H1 (cell line): ENCODE results near the gene C5orf58. TPM values are rescaled to one million over a fixed set of nuclear protein-coding genes. Genes with fewer than 3 reads are reported as not detected.

Experiments
- CTCF ChIA-PET: fragments of 300-600 bp; sonication (Branson Sonifier 250); formaldehyde crosslinking; loops from one replicate; lab custom pipeline; 2021; ENCODE audit not compliant: partially characterized antibody; lab: Charles Lee
- POLR2A ChIA-PET: fragments of 300-600 bp; sonication (Branson Sonifier 250); formaldehyde crosslinking; loops from one replicate; lab custom pipeline; 2021; ENCODE audit warnings: inconsistent platforms; ENCODE audit not compliant: partially characterized antibody; lab: Charles Lee
- DNase-seq, 2 experiments: peaks; one replicate each; pipeline versions ENCODE4 v3.0.0 to v3.0.0-alpha.2; 2010 to 2022; ENCODE audit warnings: low spot score in 2 of 2, low read depth in 1 of 2, mixed read lengths in 1 of 2
- FAIRE-seq: peaks from 2 replicates; lab custom pipeline; 2011; peaks lifted over from hg19 to GRCh38; lab: Jason Lieb, UNC
- H2AFZ ChIP-seq: 2 replicates; pipeline ENCODE4 v1.8.1; 2012; ENCODE audit warnings: low read length, inconsistent platforms
- H2AK5ac ChIP-seq: 2 replicates; pipeline ENCODE4 v1.6.1; 2013; ENCODE audit warnings: low read depth, low read length
- H2BK120ac ChIP-seq: replicated peaks from 2 replicates; pipeline ENCODE3; 2013; ENCODE audit warnings: low read depth, low read length, inconsistent platforms
- H2BK12ac ChIP-seq: 2 replicates; pipeline ENCODE4 v1.6.1; 2013; ENCODE audit warnings: low read depth, low read length
- H2BK15ac ChIP-seq: 2 replicates; pipeline ENCODE4 v1.6.1; 2013; ENCODE audit warnings: low read length
- H2BK20ac ChIP-seq: 2 replicates; pipeline ENCODE4 v1.6.1; 2013; ENCODE audit warnings: low read length
- H2BK5ac ChIP-seq: 2 replicates; pipeline ENCODE4 v1.6.1; 2013; ENCODE audit warnings: low read depth, low read length
- H3K14ac ChIP-seq: 2 replicates; pipeline ENCODE4 v1.6.1; 2013; ENCODE audit warnings: inconsistent platforms; ENCODE audit not compliant: insufficient read length
- H3K18ac ChIP-seq: 2 replicates; pipeline ENCODE4 v1.6.1; 2013; ENCODE audit warnings: low read length; ENCODE audit errors: extremely low read depth
- H3K23ac ChIP-seq: 2 replicates; pipeline ENCODE4 v1.6.1; 2013; ENCODE audit warnings: inconsistent platforms; ENCODE audit not compliant: insufficient read length
- H3K23me2 ChIP-seq: 2 replicates; pipeline ENCODE4 v1.6.1; 2013; ENCODE audit warnings: low read depth, low read length
- H3K27ac ChIP-seq: 2 replicates; pipeline ENCODE4 v1.6.1; 2011; ENCODE audit warnings: low read depth, low read length, inconsistent platforms
- H3K27me3 ChIP-seq, 4 experiments: replicated peaks in 1 of 4; 1 replicate in 1 of 4; 2 replicates in 3 of 4; pipeline versions ENCODE4 v1.6.1 to v1.8.1; 2011 to 2013; ENCODE audit warnings: low read length in 3 of 4, mild to moderate bottlenecking in 3 of 4, inconsistent platforms in 2 of 4, mixed read lengths in 2 of 4, moderate library complexity in 1 of 4; ENCODE audit not compliant: control insufficient read depth in 3 of 4, insufficient read depth in 3 of 4; ENCODE audit errors: extremely low read depth in 1 of 4
- H3K36me3 ChIP-seq, 4 experiments: 2 replicates each; pipeline versions ENCODE4 v1.6.1 to v1.8.1; 2011 to 2013; ENCODE audit warnings: mild to moderate bottlenecking in 4 of 4, low read length in 3 of 4, moderate library complexity in 2 of 4, control low read depth in 1 of 4, inconsistent platforms in 1 of 4; ENCODE audit not compliant: insufficient read depth in 4 of 4, control insufficient read depth in 2 of 4
- H3K4ac ChIP-seq: replicated peaks from 2 replicates; pipeline ENCODE3; 2013; ENCODE audit warnings: low read length, low read depth, mixed read lengths, inconsistent platforms; ENCODE audit not compliant: insufficient read length
- H3K4me1 ChIP-seq, 4 experiments: replicated peaks in 1 of 4; 1 replicate in 1 of 4; 2 replicates in 3 of 4; pipeline versions ENCODE4 v1.6.1 to v1.8.1; 2011 to 2013; ENCODE audit warnings: low read length in 3 of 4, inconsistent platforms in 2 of 4, mixed read lengths in 1 of 4; ENCODE audit not compliant: insufficient read depth in 4 of 4, control insufficient read depth in 3 of 4
- H3K4me2 ChIP-seq, 2 experiments: 2 replicates each; pipeline versions ENCODE4 v1.6.1 to v1.8.1; 2011 to 2013; ENCODE audit warnings: low read depth in 2 of 2, low read length in 2 of 2, control low read depth in 1 of 2, inconsistent platforms in 1 of 2, mild to moderate bottlenecking in 1 of 2; ENCODE audit not compliant: insufficient read depth in 1 of 2
- H3K4me3 ChIP-seq, 4 experiments: fragments of 200-600, 300-600 bp in 1 of 4; sonication (generic), shearing (Covaris generic), sonication (Bioruptor Twin) in 1 of 4; 2 replicates each; pipeline versions ENCODE4 v1.5.1 to v1.8.1; 2011 to 2016; ENCODE audit warnings: low read length in 4 of 4, low read depth in 3 of 4, control low read depth in 2 of 4, inconsistent platforms in 2 of 4, mild to moderate bottlenecking in 2 of 4, mixed read lengths in 1 of 4, moderate library complexity in 1 of 4; ENCODE audit not compliant: insufficient read depth in 2 of 4; ENCODE audit errors: extremely low read depth in 1 of 4
- H3K56ac ChIP-seq: replicated peaks from 2 replicates; pipeline ENCODE3; 2013; ENCODE audit warnings: low read depth, mild to moderate bottlenecking, mixed read lengths, low read length, inconsistent platforms; ENCODE audit not compliant: insufficient read length
- H3K79me1 ChIP-seq: 2 replicates; pipeline ENCODE4 v1.6.1; 2013; ENCODE audit warnings: low read depth, low read length, control low read depth
- H3K79me2 ChIP-seq, 2 experiments: 2 replicates each; pipeline versions ENCODE4 v1.6.1 to v1.8.1; 2012 to 2013; ENCODE audit warnings: low read length in 2 of 2, mild to moderate bottlenecking in 2 of 2, inconsistent platforms in 1 of 2; ENCODE audit not compliant: insufficient read depth in 2 of 2, control insufficient read depth in 1 of 2
- H3K9ac ChIP-seq, 4 experiments: replicated peaks in 1 of 4; 1 replicate in 1 of 4; 2 replicates in 3 of 4; pipeline versions ENCODE4 v1.6.1 to v1.8.1; 2011 to 2013; ENCODE audit warnings: low read depth in 3 of 4, low read length in 3 of 4, control low read depth in 2 of 4, mild to moderate bottlenecking in 2 of 4, moderate library complexity in 2 of 4, inconsistent platforms in 1 of 4; ENCODE audit errors: extremely low read depth in 1 of 4
- H3K9me3 ChIP-seq, 2 experiments: 2 replicates each; pipeline versions ENCODE4 v1.6.1 to v1.8.1; 2012 to 2013; ENCODE audit warnings: mild to moderate bottlenecking in 2 of 2, moderate library complexity in 2 of 2, control low read depth in 1 of 2, inconsistent platforms in 1 of 2, low read depth in 1 of 2, low read length in 1 of 2, mixed read lengths in 1 of 2; ENCODE audit not compliant: insufficient read depth in 2 of 2
- H4K20me1 ChIP-seq, 2 experiments: replicated peaks in 1 of 2; 2 replicates each; pipeline versions ENCODE3 to v1.8.1; 2011 to 2013; ENCODE audit warnings: inconsistent platforms in 2 of 2, low read length in 2 of 2, mild to moderate bottlenecking in 1 of 2; ENCODE audit not compliant: insufficient read depth in 2 of 2, control insufficient read depth in 1 of 2
- H4K5ac ChIP-seq: 2 replicates; pipeline ENCODE4 v1.6.1; 2013; ENCODE audit warnings: low read length, low read depth, mixed read lengths, inconsistent platforms; ENCODE audit not compliant: insufficient read length
- H4K8ac ChIP-seq: 2 replicates; pipeline ENCODE4 v1.8.0; 2013; ENCODE audit warnings: mild to moderate bottlenecking, moderate library complexity, low read length, inconsistent platforms; ENCODE audit not compliant: insufficient read depth; ENCODE audit errors: extremely low read depth
- H4K91ac ChIP-seq: replicated peaks from 2 replicates; pipeline ENCODE3; 2013; ENCODE audit warnings: low read length, mixed read lengths, inconsistent platforms; ENCODE audit not compliant: insufficient read length
- ASH2L ChIP-seq: fragments of 200-600, 300-600 bp; sonication (generic); IDR thresholded peaks from one replicate; pipeline ENCODE4 v1.7.1; 2017; ENCODE audit warnings: low read length
- CREB1 ChIP-seq: IDR thresholded peaks from 2 replicates; pipeline ENCODE4 v1.6.1; 2012; ENCODE audit warnings: inconsistent platforms
- EGR1 ChIP-seq: IDR thresholded peaks from 2 replicates; pipeline ENCODE4 v1.6.1; 2011; ENCODE audit warnings: low read depth, low read length, borderline replicate concordance
- EZH2 ChIP-seq: fragments of 200-600 bp; sonication (generic); IDR thresholded peaks from 2 replicates; pipeline ENCODE4 v1.7.1; 2012; ENCODE audit warnings: low read depth, mild to moderate bottlenecking, moderate library complexity, low read length, inconsistent platforms; ENCODE audit not compliant: severe bottlenecking
- HDAC2 ChIP-seq, 2 experiments: fragments of 300-600 bp in 1 of 2; sonication (generic) in 1 of 2; IDR thresholded peaks; 2 replicates each; pipeline ENCODE4 v1.6.1; 2011 to 2012; ENCODE audit warnings: low read depth in 2 of 2, low read length in 2 of 2, mild to moderate bottlenecking in 2 of 2, moderate library complexity in 2 of 2, borderline replicate concordance in 1 of 2, inconsistent platforms in 1 of 2
- HDAC6 ChIP-seq: IDR thresholded peaks from one replicate; pipeline ENCODE4 v1.7.1; 2012; ENCODE audit warnings: low read depth, mild to moderate bottlenecking, inconsistent platforms, low read length, moderate library complexity
- JUN ChIP-seq: IDR thresholded peaks from 2 replicates; pipeline ENCODE4 v1.6.1; 2011; ENCODE audit warnings: low read depth, mild to moderate bottlenecking, improper control_type of control experiment, low read length
- POLR2A ChIP-seq, 2 experiments: IDR thresholded peaks; 1 replicate in 1 of 2; 2 replicates in 1 of 2; pipeline ENCODE4 v1.6.1; 2011; ENCODE audit warnings: low read depth in 2 of 2, low read length in 2 of 2, mild to moderate bottlenecking in 2 of 2; ENCODE audit errors: control extremely low read depth in 1 of 2
- POLR2AphosphoS5 ChIP-seq: IDR thresholded peaks from 2 replicates; pipeline ENCODE4 v1.6.1; 2011; ENCODE audit warnings: low read depth, low read length
- POU5F1 ChIP-seq: IDR thresholded peaks from 2 replicates; pipeline ENCODE4 v1.6.1; 2011; ENCODE audit warnings: low read depth, mild to moderate bottlenecking, low read length, moderate library complexity
- RAD21 ChIP-seq, 2 experiments: IDR thresholded peaks in 1 of 2; conservative IDR thresholded peaks in 1 of 2; 2 replicates each; pipeline ENCODE4 v1.6.1; 2011; ENCODE audit warnings: low read depth in 2 of 2, low read length in 2 of 2, improper control_type of control experiment in 1 of 2, inconsistent platforms in 1 of 2, mild to moderate bottlenecking in 1 of 2, moderate library complexity in 1 of 2
- SIX5 ChIP-seq: IDR thresholded peaks from 2 replicates; pipeline ENCODE4 v1.6.1; 2011; ENCODE audit warnings: mild to moderate bottlenecking, low read depth, low read length
- SP2 ChIP-seq: IDR thresholded peaks from 2 replicates; pipeline ENCODE4 v1.6.1; 2012; ENCODE audit warnings: mild to moderate bottlenecking, low read length, inconsistent platforms
- SP4 ChIP-seq: IDR thresholded peaks from 2 replicates; pipeline ENCODE4 v1.6.1; 2012; ENCODE audit warnings: low read length, inconsistent platforms
- WGBS, 2 experiments: shearing (Covaris generic) in 1 of 2; methylation state at CpG; one replicate each; pipeline versions ENCODE4 v1.1.6 to v1.1.7; 2013 to 2015; ENCODE audit warnings: low lambda C conversion rate in 2 of 2, mixed read lengths in 2 of 2, inconsistent platforms in 1 of 2, low coverage in 1 of 2, missing lambda C conversion rate in 1 of 2; ENCODE audit not compliant: insufficient replicate concordance in 2 of 2, insufficient coverage in 1 of 2, insufficient read length in 1 of 2; ENCODE audit errors: extremely low coverage in 1 of 2, missing lambda C conversion rate in 1 of 2; 5-methylcytosine and 5-hydroxymethylcytosine counted together
- polyA plus RNA-seq, 7 experiments: library from polyadenylated mRNA; depleted of rRNA in 3 of 7; stranded (reverse) in 5 of 7; unstranded in 2 of 7; fragments of >200 nt in 5 of 7; fragments of 200-250 nt in 2 of 7; gene quantifications; 1 replicate in 5 of 7; 2 replicates in 1 of 7; 4 replicates in 1 of 7; pipeline versions ENCODE4 v1.2.1 to v1.2.3, GENCODE V29; 2011 to 2013; ENCODE audit warnings: missing spikeins in 2 of 7, mixed read lengths in 2 of 7
- total RNA-seq: library from RNA; stranded (reverse); fragmentation: NEBNext Ultra II Directional; extraction: Animal tissue kit (Norgen Biotek cat#: 25700); gene quantifications from 2 replicates; pipeline ENCODE4 v1.2.1, GENCODE V29; 2021
- TF ChIP-seq, protein P1 (sequence below): IDR thresholded peaks from 2 replicates; pipeline ENCODE4 v1.6.1; 2011; ENCODE audit warnings: low read length, improper control_type of control experiment

C5orf58 gene
- total and polyA plus RNA-seq, 2 of the 8 experiments (the other 6 are each of a cell fraction or from before 2014, with no cell fraction given) = 0.24 to 1.6 TPM

DNA sequence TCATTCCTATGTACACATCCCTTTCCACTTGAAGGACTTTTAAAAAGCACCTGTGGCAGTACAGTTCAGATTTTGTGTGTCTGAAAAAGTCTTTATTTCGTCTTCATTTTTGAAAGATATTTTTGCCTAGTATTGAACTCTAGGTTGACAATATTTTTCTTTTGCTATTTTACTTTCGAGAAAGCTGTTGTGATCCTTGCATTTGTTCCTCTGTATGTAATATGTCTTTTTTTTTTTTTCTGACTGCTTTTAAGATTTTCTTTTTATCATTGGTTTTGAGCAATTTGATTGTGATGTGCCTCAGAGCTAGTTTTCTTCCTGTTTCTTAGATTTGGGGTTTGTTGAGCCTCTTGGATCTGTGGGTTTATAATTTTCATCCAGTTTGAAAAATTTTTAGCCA lies 51.4 kb downstream of the C5orf58 start:
- FAIRE-seq (no peak), DNase-seq (no peak)
- no peak overlapping the region for H2BK120ac ChIP-seq
- H4K20me1 ChIP-seq = no peaks in the 10 kb centered on the region
- H3K23ac ChIP-seq = no peak overlapping the region
- ChIA-PET CTCF (no interaction called here), POLR2A (interaction anchor here (0.6 kb wide), 1 partner anchor 60 kb away, joined by 4 read pairs; no protein-coding TSS in a partner anchor)
- H3K79me1 ChIP-seq = no peaks in the 10 kb centered on the region
- H3K4me3 ChIP-seq = no peak overlapping the region
- H2BK12ac ChIP-seq = no peak overlapping the region
- 0 out of 2 replicates have a peak, but pooled peaks cover 3% of the 10 kb centered on the region for H3K23me2 ChIP-seq
- H3K4me1 ChIP-seq = peaks cover 10 to 14% (median 12%) of the 10 kb centered on the region in 4 experiments
- H3K36me3 ChIP-seq = no peaks in the 10 kb centered on the region
- H3K27me3 ChIP-seq = no peaks in the 10 kb centered on the region
- H3K18ac ChIP-seq = no peak overlapping the region
- no peak overlapping the region for H2BK15ac ChIP-seq
- peaks cover 8% of the 10 kb centered on the region in 2 experiments; a peak in 2 of 4 replicates for H3K9me3 ChIP-seq
- H3K27ac ChIP-seq = no peak overlapping the region
- H2AK5ac ChIP-seq = no peak overlapping the region
- H3K9ac ChIP-seq = no peak overlapping the region
- no peak overlapping the region for H3K14ac ChIP-seq
- H4K5ac ChIP-seq = no peak overlapping the region
- no peak overlapping the region for H3K4ac ChIP-seq
- no peak overlapping the region for H3K56ac ChIP-seq
- H4K91ac ChIP-seq = no peak overlapping the region
- H2BK5ac ChIP-seq = no peak overlapping the region
- no peaks in the 10 kb centered on the region for H3K79me2 ChIP-seq
- H4K8ac ChIP-seq = no peak overlapping the region
- no peak overlapping the region for H2BK20ac ChIP-seq
- H2AFZ ChIP-seq = no peak overlapping the region
- no peak overlapping the region for H3K4me2 ChIP-seq
- WGBS, 2 experiments = 80% methylated on average over 2 of the region's 2 CpGs; no CpG with 5 or more reads in 1 of the 2 experiments
- TF ChIP-seq HDAC2 (IDR thresholded peaks at IDR 0.05; ENCODE audit: borderline replicate concordance in 1 of 2, low read depth in 2 of 2, low read length in 2 of 2) (no peak), POU5F1 (no peak), JUN (no peak), CREB1 (no peak), ASH2L (no peak), RAD21 (IDR thresholded peaks at IDR 0.05 in 1 of 2, conservative IDR thresholded peaks at IDR 0.05 in 1 of 2; ENCODE audit: low read depth in 2 of 2, low read length in 2 of 2) (no peak), POLR2A (IDR thresholded peaks at IDR 0.05; ENCODE audit: control extremely low read depth in 1 of 2, low read depth in 2 of 2, low read length in 2 of 2) (no peak), HDAC6 (no peak), EGR1 (no peak), SP4 (no peak), SP2 (no peak), POLR2AphosphoS5 (no peak), SIX5 (no peak), EZH2 (no peak)
- TF ChIP-seq, protein P1, sequence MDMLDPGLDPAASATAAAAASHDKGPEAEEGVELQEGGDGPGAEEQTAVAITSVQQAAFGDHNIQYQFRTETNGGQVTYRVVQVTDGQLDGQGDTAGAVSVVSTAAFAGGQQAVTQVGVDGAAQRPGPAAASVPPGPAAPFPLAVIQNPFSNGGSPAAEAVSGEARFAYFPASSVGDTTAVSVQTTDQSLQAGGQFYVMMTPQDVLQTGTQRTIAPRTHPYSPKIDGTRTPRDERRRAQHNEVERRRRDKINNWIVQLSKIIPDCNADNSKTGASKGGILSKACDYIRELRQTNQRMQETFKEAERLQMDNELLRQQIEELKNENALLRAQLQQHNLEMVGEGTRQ = no peak
